Measurements from ENCODE around the gene ZC3H7A.
A peak's percentile ranks its signal among the peaks of the same experiment; 100 is the strongest.

The ZC3H7A gene

DNA sequence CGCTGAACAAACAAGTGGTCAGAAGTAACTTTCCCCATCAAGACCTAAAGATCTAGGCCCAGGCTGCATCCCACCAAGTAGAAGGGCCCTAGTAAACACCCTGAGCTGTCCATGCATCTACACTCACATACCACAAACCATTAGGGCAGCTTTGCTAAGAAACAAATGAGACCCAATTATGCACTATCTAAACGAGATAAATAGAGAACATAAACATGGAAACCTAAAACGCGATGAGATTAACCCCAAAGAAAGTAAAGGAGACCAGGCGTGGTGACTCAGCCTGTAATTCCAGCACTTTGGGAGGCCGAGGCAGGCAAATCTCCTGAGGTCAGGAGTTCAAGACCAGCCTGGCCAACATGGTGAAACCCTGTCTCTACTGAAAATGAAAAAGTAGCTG, 60.2 kb downstream of the ZC3H7A start:
- DNase-seq, result peak; percentile 30

DNA sequence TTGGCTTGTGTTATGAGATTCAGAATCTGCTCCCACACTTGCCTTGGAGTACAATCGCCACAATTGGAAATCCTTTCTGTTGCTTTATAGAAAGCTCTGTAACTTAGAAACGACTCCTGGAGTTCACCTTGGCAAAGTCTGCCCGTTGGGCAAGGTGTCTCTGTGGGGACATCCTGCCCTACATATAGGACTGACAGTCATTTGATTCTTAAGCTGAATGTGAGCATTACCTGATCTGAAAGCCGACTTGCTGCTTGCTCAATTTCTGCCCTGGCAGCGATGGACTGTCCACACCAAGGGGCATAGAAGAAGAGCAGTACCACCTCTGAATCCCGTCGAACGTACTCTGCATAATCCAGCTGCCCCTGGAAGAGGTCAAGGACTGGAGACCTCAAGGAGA, 61.3 kb downstream of the ZC3H7A start:
- DNase-seq, result no peak

DNA sequence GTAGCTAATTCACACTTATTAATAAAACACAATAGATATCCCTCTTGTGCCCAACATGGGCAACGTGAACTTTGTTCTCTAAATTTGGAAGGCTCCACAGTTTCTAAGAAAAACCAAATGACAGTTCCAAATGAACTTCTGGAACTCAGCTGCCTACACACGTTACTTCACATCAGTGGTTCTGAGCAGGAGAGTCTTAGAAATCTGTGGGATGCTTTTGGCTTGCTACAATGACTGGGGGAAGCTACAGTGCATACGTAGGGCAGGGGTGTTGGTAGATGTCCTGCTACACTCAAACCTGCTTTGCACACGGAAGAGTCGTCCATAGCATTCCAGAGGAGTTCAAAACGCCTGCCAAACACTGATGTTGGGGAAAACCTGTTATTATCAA, 62.4 kb downstream of the ZC3H7A start:
- no peak for DNase-seq

DNA sequence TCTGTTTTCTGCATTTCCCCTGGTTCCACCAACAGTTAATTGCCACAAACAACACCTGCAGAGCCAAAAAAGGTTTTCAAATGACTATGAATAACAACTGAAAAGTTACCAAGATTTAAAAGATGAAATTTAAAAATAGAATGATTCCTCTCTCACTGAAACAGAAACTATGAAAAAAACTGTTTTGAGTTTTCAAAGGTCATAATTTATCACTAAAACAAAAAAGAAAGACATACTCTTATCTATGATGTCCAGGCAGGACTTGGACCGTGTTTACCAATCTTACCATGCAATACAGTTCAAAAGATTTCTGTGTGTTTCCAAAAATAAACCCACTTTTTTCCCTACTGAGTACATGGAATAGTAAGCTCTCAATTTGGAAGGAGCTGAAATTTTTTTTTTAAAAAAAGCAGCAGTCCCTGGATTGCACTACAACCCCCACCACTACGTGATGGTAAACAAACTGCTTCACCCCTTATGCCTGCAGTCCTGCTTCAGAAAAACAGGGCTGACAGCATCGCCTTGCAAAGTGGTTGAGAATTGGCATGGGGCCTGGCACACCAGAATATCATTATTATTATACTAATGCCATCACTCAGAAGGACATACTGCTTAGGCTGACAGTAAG, 62.9 kb downstream of the ZC3H7A start:
- no peak for DNase-seq

DNA sequence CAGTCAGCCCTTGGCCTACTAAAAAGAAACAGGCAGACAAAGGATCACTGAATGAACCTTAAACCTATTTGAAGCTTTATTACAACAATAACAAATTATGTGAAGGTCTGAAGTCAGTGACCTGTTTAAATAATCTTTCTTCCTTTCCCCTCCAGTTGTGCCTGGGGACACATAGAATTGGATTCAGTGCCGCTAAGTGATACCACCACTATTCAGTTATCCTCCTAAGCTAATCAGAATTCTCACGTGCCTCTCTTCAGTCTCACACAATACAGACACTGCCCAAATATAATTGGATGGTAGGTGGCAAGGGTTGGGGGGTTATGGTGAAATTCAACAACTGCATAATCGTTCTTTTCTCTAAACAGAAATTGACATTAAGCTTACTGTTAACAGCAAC, 65.8 kb downstream of the ZC3H7A start:
- DNase-seq, result no peak

DNA sequence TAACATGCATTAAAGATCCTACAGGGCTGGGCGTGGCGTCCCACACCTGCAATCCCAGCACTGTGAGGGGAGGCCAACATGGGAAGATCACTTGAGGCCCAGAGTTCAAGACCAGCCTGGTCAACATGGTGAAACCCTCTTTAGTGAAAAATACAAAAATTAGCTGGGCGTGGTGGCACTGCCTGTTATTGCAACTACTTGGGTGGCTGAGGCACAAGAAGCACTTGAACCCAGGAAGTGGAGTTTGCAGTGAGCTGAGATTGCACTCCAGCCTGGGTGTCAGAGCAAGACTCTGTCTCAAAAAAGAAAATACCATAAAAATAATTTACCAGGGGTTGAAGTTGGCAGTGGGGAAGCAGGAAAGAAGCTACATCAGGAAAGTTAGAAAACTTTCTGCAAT, 67.3 kb downstream of the ZC3H7A start:
- DNase-seq, result no peak

DNA sequence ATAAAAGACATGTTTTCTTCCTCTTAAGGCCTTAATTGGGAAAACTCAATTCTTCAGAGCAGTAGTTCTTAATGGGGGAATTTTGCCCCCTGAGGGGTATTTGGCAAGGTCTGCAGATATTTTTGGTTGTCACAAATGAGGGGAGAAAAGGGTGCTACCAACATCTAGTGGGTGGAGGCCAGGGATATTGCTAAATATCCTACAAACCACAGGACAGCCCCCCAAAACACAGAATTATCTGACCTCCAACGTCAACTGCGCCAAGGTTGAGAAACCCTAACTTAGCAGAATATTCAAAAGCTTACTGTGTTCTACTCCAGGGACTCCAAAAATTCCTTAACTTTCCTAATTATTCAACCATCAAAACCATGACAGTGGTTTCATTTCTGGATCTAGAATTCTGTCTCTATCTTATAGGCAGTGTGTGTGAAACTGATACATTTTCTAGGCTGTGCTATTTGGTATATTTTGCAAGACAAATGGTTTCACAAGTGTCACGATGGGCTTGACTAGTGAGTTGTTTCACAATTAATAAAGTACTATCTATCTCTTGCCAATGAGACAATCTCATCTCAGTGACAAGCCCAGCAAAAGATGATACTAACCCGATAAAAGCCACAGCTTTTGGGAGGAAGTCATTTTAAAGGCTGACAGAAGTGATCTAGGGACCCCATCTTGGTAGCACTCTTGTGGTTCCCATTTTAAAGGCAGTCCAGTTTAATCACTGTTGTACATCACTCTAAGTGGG, 69.1 kb downstream of the ZC3H7A start:
- no peak for DNase-seq

DNA sequence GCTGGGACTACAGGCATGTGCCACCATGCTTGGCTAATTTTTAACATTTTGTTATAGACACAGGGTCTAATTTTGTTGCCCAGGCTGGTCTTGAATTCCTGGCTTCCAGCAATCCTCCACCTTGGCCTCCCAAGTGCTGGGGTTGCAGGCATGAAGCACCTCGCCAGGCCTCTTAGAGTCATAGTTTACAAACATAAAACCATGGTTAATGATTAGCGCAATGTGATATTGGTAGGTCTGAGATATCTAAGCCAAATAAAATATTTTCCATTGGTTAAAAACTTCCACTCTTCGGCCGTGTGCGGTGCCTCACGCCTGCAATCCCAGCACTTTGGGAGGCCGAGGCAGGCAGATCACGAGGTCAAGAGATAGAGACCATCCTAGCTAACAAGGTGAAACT, 71.0 kb downstream of the ZC3H7A start:
- DNase-seq, result no peak

DNA sequence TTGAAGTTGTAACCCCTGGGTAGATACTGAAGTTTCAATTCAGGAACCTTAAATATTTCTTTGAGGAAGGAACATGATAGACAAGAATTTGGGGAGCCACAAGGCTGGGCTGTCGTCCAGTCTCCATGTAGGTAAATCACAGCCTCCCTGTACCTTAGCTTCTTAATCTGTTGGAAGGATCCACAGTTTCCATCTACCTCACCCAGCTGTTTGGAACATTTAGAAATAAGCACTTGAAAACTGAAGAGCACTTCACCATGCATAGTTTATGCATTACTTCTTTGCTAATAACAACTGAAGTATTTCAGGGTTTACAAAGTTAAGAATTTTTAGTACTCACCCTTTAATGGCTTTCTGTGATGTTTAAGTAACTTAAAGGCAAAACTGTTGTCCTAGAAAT, 71.6 kb downstream of the ZC3H7A start:
- DNase-seq, result no peak

DNA sequence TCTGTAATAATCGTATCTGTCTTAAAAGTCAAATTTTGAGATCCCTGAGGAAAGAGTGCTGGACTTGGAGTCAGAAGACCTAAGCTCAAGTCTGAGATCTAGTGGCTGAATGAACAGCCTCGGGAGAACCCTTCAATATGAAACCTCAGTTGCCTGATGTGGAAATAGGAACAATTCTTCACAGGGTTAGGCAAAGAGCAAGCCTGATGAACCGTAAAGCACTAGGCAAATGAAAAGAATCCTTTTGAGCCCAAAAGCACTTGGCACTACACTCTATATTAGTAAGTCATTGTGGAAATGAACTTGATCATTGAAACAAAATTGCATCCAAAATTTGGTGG, 74.6 kb downstream of the ZC3H7A start:
- DNase-seq, result no peak

DNA sequence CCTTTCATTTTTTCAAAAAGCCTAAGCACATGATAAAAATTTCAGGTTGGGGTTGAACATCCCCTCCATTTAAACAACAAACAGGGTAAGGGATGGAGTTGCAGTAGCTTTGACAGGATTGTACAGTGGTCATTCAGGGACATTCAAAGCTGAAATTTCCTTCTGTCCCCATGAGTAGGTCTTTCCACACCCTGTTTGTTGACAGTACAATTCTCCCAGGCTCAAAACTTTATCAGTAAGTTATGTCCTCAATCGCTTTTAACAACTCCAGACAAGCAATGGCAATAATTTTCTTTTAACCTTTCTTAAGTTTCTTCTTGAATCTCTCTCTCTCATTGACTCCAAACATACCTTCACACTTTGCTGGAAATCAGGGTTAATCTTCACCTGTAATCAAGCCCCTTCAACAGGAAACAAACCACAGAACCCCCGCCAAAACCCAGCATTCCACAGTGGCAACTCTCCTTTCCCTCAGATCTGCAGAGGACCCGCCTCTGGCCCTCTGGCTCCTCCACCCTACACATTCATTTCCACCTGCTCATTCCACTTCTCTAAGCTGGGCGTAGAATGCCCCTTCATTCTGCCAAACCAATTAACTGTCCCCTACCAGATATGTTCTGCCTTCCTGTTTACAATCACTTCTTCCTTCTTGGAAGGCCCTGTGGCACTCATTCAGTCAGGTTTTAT, 75.1 kb downstream of the ZC3H7A start:
- no peak for DNase-seq

DNA sequence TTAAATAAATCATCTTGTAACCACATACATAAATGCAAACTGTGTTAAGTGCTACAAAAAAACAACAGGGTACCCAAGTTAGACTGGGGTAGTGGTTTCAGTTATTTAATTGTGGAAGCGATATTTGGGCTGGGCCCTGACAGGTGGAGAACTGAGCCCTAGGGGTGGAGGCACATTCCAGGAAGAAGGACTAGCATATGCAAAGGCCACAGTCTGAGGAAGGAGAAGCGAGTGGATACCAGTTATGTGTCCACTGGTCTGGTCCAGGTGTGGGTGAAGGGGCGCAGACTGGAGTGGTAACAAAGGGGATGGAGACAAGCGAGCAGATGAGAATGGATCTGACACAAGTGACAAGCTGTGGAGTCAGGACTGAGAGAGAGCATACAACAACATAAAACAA, 77.3 kb downstream of the ZC3H7A start:
- no peak for DNase-seq

DNA sequence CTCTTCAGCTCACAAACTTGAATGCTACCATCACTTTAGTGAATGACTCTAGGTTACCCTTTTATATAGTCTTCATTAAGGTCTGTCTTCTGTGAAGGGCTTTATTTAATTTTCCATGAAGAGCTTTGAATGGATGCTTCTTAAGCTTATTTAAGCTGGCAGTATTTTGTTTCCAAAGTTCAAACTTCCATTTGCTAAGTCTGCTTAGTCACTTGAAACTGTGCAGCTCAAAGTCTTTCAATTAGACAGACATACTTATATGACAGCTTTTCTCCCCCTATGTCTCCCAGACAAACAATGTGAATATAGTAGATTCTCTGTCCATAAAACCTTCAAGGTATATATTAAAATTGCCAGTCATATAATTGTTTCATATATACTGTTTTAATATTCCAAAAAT, 77.9 kb downstream of the ZC3H7A start:
- DNase-seq, result no peak

DNA sequence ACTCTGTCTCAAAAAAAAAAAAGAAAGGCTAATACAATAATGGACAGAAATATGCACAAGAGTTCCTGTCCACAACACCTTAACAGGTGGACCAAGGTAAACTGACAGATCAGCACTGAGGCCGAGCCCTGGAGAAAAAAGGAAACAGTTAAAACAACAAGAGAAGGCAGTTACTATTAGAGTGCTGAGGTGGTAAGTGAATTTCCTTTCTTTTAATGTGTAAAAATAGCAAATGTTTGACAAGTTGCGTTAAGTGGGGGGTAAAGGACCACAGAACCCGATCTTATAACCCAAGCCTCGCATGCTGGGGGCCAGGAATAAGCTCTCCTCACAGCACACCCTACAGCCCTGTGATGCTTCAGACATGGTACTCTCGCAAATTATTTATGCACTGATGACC, 79.2 kb downstream of the ZC3H7A start:
- no peak for DNase-seq

DNA sequence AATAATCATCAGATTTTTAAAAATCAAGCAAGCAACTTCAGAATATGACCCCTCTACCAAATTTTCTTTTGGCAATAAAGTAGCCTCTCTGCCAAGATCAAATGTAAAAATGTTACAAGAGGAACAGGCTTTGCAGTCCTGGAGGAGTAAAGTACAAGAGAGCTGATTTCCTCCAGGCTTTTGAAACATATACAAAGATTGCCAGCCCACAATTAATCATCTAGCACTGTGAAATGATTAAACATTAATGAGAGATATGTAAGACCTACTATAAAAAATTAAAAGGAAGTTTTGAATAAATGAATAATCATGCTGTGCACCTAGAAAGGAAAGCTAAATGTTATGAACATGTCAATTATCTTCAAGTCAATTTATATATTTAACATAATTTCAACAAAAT, 80.7 kb downstream of the ZC3H7A start:
- DNase-seq, result no peak

DNA sequence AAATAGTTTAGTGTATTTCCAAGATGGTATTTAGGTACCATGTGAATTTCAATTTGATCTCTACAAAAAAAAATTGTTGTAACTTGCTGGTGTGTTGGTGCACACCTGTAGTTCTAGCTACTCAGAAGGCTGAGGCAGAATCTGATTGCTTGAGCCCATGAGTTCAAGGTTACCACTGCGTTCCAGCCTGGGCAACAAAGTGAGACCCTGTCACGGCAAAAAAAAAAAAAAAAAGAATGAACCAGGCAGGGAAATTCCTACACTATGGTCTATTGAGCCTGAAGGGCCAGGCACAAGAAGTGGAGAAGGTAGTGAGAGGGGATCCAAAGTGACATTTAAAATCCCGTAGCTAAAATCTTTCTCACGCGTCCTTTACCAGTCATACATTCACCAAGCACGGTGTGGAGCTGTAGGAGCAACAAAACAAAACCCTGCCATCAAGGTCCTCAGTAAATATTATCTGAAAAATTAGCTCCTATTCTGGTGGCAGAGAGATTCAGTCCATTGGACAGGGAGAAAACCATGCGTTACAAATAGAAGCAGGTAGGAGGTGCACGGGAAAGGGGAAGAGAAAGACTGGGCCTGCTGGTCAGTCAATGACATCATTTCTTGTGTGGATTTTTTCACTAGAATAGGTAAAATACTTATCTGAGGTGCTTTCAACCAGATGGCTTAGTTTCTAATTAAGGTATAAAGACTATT, 81.7 kb downstream of the ZC3H7A start:
- DNase-seq, result no peak

DNA sequence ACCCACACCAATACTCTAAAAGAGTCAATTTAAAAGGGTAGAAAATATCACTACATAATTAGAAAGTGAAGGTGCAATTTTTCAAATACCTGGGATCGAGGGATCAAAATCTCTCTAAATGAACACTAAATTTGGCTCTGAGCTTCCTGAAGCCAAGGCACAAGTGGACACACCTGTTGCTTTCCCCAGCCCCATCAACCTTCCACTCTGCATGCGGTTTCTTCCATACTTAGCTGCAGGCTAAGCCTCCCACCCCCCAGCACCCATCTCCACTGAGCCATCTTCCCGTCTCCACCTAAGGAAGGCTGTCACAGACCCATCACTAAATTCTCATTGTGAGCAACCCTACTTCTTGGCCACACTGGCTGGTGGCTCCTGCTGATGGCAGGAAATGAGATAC, 84.9 kb downstream of the ZC3H7A start:
- DNase-seq, result no peak

DNA sequence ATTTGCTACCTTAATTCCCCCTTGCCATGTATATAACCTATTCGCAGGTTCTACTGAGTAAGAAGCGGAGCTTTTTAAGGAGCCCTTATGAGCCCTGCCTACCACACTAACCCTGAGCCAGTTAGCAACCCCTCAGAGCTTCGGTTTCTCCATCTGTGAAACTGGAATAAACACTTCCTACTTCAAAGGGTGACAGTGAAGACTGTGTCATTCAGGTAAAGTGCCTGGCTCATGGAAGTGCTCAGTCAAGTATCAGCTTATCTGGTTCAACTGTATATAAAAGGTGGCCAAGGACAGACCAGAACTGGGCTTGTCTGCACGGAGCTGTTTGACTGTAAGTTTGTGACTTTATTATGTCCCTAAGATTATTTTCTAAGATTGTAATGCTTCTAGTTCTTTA, 85.4 kb downstream of the ZC3H7A start:
- DNase-seq, result no peak

DNA sequence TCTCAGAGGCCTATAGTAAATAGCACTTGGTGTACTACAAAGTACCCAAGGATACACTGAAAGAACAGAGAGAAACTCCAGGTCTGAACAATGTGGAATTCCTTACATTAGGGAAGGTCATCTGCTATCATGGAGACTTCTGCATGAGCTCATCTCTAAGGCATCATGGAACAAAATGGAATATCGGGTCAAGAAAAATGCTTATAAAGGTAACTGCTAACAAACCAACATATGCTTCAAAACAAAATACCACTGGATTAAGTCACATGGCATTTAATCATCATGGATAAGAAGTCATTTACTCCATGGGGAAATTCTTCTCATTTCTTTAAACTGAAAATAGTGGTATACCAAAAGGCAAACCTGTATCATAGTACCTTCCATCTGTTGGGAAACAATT, 88.6 kb downstream of the ZC3H7A start:
- DNase-seq, result no peak

DNA sequence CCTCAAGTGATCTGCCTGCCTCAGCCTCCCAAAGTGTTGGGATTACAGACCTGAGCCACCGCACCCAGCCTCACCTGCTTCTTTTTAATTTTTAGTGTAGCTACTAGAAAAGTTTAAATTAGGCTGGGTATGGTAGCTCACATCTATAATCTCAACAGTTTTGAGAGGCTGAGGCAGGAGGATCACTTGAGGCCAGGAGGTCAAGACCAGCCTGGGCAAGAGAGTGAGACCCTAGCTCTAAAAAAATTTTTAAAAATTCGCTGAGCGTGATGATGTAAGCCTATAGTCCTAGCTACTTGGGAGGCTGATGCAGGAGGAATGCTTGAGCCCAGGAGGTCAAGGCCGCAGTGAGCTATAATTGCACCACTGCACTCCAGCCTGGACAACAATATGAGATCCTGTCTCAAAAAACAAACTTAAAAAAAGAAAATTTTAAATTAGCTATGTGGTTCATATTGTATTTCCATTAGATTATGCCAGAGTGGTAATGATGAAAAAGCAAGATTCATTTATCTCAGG, 89.3 kb downstream of the ZC3H7A start:
- DNase-seq, result no peak

DNA sequence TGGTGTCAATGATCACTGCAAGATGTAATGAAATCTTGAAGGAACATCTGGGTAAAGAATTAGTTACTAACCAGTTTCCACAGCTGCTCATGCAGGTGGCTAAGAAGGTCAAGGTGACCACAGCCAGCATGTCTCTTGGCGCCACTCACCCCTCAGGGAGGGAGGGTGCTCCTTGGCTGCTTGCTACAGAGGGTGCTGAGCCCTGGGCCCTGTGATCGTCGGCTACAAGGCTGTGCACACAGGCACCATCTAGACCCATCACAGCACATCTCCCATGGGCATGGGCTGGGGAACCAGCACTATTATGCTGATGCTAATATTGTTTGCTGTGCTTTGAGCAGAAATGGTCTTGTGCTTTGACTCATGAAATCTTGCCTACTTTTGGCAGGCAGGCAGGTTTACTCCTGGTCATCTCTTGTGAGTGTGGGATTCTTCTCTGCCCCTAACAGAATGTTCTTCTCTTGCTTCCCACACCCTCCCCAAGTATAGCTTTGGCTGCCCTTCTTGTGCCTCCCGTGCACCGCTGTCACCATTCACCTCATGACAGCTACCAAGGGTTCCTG, 90.8 kb downstream of the ZC3H7A start:
- no peak for DNase-seq

DNA sequence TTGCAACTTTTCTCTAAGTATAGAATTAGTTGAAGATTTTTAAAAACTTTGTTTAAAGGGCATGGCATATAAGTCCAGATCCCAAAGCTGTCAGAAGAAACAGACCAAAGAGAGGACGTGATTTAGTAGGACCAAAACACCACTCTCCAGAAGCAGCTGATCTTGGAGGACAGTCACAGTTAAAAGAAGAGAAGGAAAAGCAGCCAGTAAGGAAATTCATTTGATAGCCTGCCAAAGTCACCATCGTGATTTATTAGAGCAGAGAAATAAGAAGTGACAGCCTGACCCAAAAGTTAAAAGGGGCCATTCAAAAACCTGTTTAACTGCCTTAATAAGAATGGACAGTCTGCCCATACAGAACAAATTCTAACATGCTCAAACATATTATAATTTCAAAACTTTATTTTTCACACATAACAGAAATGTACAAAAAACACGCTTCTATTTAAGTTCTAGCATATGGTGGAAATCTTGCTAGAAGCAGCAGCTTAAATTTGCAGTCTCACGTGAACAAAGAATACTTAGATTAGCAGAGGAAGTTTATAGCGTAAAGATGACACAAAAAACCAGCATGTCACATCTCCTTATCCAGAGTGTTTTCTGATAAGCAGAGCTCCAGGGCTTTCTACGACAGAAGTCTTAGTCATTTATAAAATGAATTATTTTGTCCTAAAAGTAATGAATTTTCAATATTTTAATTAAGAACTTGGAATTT, 91.6 kb downstream of the ZC3H7A start:
- no peak for DNase-seq
